HCT116 (cell line): Measurements from ENCODE around the gene COL23A1. TPM values are rescaled to one million over a fixed set of nuclear protein-coding genes. Genes with fewer than 3 reads are reported as not detected.

Experiments
- ATAC-seq: fragments of 200-7000 bp; cut with Tn5 transposase; 2 replicates; pipeline ENCODE4 v1.9.1; 2020; ENCODE audit warnings: mild to moderate bottlenecking, moderate library complexity
- BruUV-seq: library from RNA; stranded (reverse); fragments of 400-500 nt; replicated peaks from 2 replicates; lab custom pipeline; 2021; lab: Mats Ljungman, UMichigan
- CTCF ChIA-PET: fragments of 300-600 bp; sonication (Branson Sonifier 250); formaldehyde crosslinking; loops from one replicate; lab custom pipeline; 2021; ENCODE audit warnings: antibody characterized with exemption; lab: Charles Lee
- POLR2A ChIA-PET: fragments of 300-600, 350-600 bp; sonication (Branson Sonifier 250); formaldehyde crosslinking; loops from one replicate; lab custom pipeline; 2021; ENCODE audit warnings: antibody characterized with exemption; lab: Charles Lee
- RAD21 ChIA-PET, 2 experiments: fragments of 300-600 bp; sonication (Branson Sonifier 250); formaldehyde crosslinking; loops; one replicate each; lab custom pipeline; 2023; ENCODE audit warnings: low total read pairs in 2 of 2; ENCODE audit not compliant: uncharacterized antibody in 2 of 2, unreplicated experiment in 2 of 2, low non-redundant PET in 1 of 2; lab: Charles Lee
- DNase-seq: peaks from one replicate; pipeline ENCODE4 v3.0.0-alpha.2; 2010; ENCODE audit warnings: low read depth, low spot score
- H2AFZ ChIP-seq: fragments of 200-600 bp; shearing (Covaris generic), sonication (generic); 2 replicates; pipeline ENCODE4 v1.6.1; 2017; ENCODE audit warnings: low read depth, mixed run types, mixed read lengths, antibody characterized with exemption, low read length; ENCODE audit not compliant: poor library complexity, severe bottlenecking
- H3K27ac ChIP-seq: 2 replicates; pipeline ENCODE4 v1.5.1; 2012; ENCODE audit warnings: low read depth, low read length
- H3K27me3 ChIP-seq: fragments of 200-600 bp; sonication (generic); 2 replicates; pipeline ENCODE4 v1.6.1; 2016; ENCODE audit warnings: mixed run types, low read length, mixed read lengths; ENCODE audit not compliant: insufficient read depth
- H3K36me3 ChIP-seq, 2 experiments: fragments of 200-500 bp in 1 of 2; fragments of 200-600 bp in 1 of 2; sonication (Bioruptor generic) in 1 of 2; sonication (generic) in 1 of 2; 2 replicates each; pipeline versions ENCODE4 v1.5.1 to v1.6.1; 2014 to 2016; ENCODE audit warnings: low read length in 2 of 2, inconsistent platforms in 1 of 2, mixed read lengths in 1 of 2, mixed run types in 1 of 2; ENCODE audit not compliant: insufficient read depth in 2 of 2, control insufficient read depth in 1 of 2
- H3K4me1 ChIP-seq, 2 experiments: fragments of 200-600 bp in 1 of 2; sonication (generic) in 1 of 2; 2 replicates each; pipeline versions ENCODE4 v1.5.1 to v1.6.1; 2012 to 2017; ENCODE audit warnings: low read length in 2 of 2, inconsistent platforms in 1 of 2, mild to moderate bottlenecking in 1 of 2, mixed read lengths in 1 of 2, mixed run types in 1 of 2, moderate library complexity in 1 of 2; ENCODE audit not compliant: insufficient read depth in 2 of 2, control insufficient read depth in 1 of 2
- H3K4me2 ChIP-seq: fragments of 200-600 bp; sonication (generic); 2 replicates; pipeline ENCODE4 v1.6.1; 2017; ENCODE audit warnings: mixed run types, low read length, mixed read lengths
- H3K4me3 ChIP-seq, 2 experiments: fragments of 200-600 bp in 1 of 2; sonication (generic) in 1 of 2; replicated peaks in 1 of 2; 2 replicates each; pipeline ENCODE4 v1.5.1; 2011 to 2016; ENCODE audit warnings: low read length in 2 of 2, control low read depth in 1 of 2, low read depth in 1 of 2, mild to moderate bottlenecking in 1 of 2, mixed read lengths in 1 of 2, mixed run types in 1 of 2
- H3K79me2 ChIP-seq: fragments of 200-600 bp; sonication (generic); 2 replicates; pipeline ENCODE4 v1.6.1; 2017; ENCODE audit warnings: mild to moderate bottlenecking, mixed run types, low read length, moderate library complexity, mixed read lengths; ENCODE audit not compliant: insufficient read depth
- H3K9ac ChIP-seq: fragments of 200-600 bp; sonication (generic); 2 replicates; pipeline ENCODE4 v1.6.1; 2016; ENCODE audit warnings: low read length, mixed read lengths
- H3K9me2 ChIP-seq: fragments of 200-600 bp; sonication (generic), shearing (Covaris generic); 2 replicates; pipeline ENCODE4 v1.6.1; 2017; ENCODE audit warnings: mixed run types, mild to moderate bottlenecking, moderate library complexity; ENCODE audit not compliant: insufficient read depth
- H3K9me3 ChIP-seq, 2 experiments: fragments of 200-500 bp in 1 of 2; fragments of 200-600 bp in 1 of 2; sonication (Bioruptor generic) in 1 of 2; sonication (generic) in 1 of 2; 2 replicates each; pipeline ENCODE4 v1.6.1; 2014 to 2017; ENCODE audit warnings: low read length in 2 of 2, mixed read lengths in 2 of 2, inconsistent platforms in 1 of 2, low read depth in 1 of 2, mild to moderate bottlenecking in 1 of 2, mixed run types in 1 of 2, moderate library complexity in 1 of 2; ENCODE audit not compliant: control insufficient read depth in 1 of 2, insufficient read depth in 1 of 2
- H4K20me1 ChIP-seq: fragments of 200-600 bp; sonication (generic), shearing (Covaris generic); 2 replicates; pipeline ENCODE4 v1.6.1; 2017; ENCODE audit warnings: mixed run types, mild to moderate bottlenecking, moderate library complexity; ENCODE audit not compliant: insufficient read depth
- CEBPB ChIP-seq: IDR thresholded peaks from 2 replicates; pipeline ENCODE4 v1.6.1; 2012; ENCODE audit warnings: low read depth
- ELF1 ChIP-seq: IDR thresholded peaks from 2 replicates; pipeline ENCODE4 v1.6.1; 2012; ENCODE audit warnings: low read depth, borderline replicate concordance
- EZH2 ChIP-seq: fragments of 200-600 bp; sonication (generic); IDR thresholded peaks from 2 replicates; pipeline ENCODE4 v1.6.1; 2017; ENCODE audit warnings: antibody characterized with exemption, mixed run types
- FOSL1 ChIP-seq: IDR thresholded peaks from 2 replicates; pipeline ENCODE4 v1.6.1; 2012; ENCODE audit warnings: low read depth
- MAX ChIP-seq: IDR thresholded peaks from 2 replicates; pipeline ENCODE4 v1.6.1; 2012
- POLR2AphosphoS5 ChIP-seq: IDR thresholded peaks from 2 replicates; pipeline ENCODE4 v1.6.1; 2011; ENCODE audit warnings: mild to moderate bottlenecking, low read depth, low read length, moderate library complexity
- SIN3A ChIP-seq: IDR thresholded peaks from 2 replicates; pipeline ENCODE4 v1.6.1; 2012; ENCODE audit warnings: low read depth
- TCF7L2 ChIP-seq: IDR thresholded peaks from 2 replicates; pipeline ENCODE4 v1.7.0; 2011; ENCODE audit warnings: borderline replicate concordance, inconsistent platforms; ENCODE audit not compliant: insufficient read depth, insufficient read length; ENCODE audit errors: extremely low read depth
- YY1 ChIP-seq: IDR thresholded peaks from 2 replicates; pipeline ENCODE4 v1.6.1; 2011; ENCODE audit warnings: low read length, low read depth, moderate library complexity, mild to moderate bottlenecking; ENCODE audit not compliant: insufficient replicate concordance; ENCODE audit errors: extremely low read depth
- ZBTB33 ChIP-seq: IDR thresholded peaks from 2 replicates; pipeline ENCODE4 v1.6.1; 2011; ENCODE audit warnings: mild to moderate bottlenecking, low read length, moderate library complexity; ENCODE audit not compliant: insufficient replicate concordance; ENCODE audit errors: extremely low read depth
- intact Hi-C: fragments of 100-400 bp; cut with micrococcal nuclease; formaldehyde crosslinking; loops from 2 replicates; pipeline ENCODE4 v1.10.0; 2022
- total RNA-seq: library from RNA; stranded (reverse); gene quantifications from one replicate; pipeline ENCODE4 v1.2.1, GENCODE V29; 2021; ENCODE audit not compliant: unreplicated experiment
- TF ChIP-seq, protein P1 (sequence below): IDR thresholded peaks from 2 replicates; pipeline ENCODE4 v1.6.1; 2012
- TF ChIP-seq, protein P2 (sequence below): IDR thresholded peaks from 2 replicates; pipeline ENCODE4 v1.6.1; 2012; ENCODE audit warnings: low read depth

The COL23A1 gene
- total RNA-seq, 1 experiment from 2014 or later = not detected

- H3K27ac ChIP-seq = no peak overlapping the region
- no peaks in the 10 kb centered on the region for H3K9me2 ChIP-seq
- ATAC-seq (no peak), DNase-seq (no peak)
- no peak for TF ChIP-seq YY1
- H3K4me3 ChIP-seq = no peak overlapping the region
- peaks cover 60 to 63% of the 10 kb centered on the region in 2 experiments for H3K36me3 ChIP-seq
- no peaks in the 10 kb centered on the region; the same call in 1 of the 2 replicates for H4K20me1 ChIP-seq
- CTCF ChIA-PET = no interaction called here
- no peaks in the 10 kb centered on the region for H3K27me3 ChIP-seq
- H3K9ac ChIP-seq = no peak overlapping the region
- H3K9me3 ChIP-seq = no peaks in the 10 kb centered on the region
- RAD21 ChIA-PET = no interaction called here
- no peak overlapping the region for H3K4me2 ChIP-seq
- H2AFZ ChIP-seq = no peak overlapping the region
- POLR2A ChIA-PET = no interaction called here
- peaks cover 55% of the 10 kb centered on the region for H3K79me2 ChIP-seq
- H3K4me1 ChIP-seq = peaks cover 0 to under 1% of the 10 kb centered on the region in 2 experiments; a peak in 2 of 4 replicates
- no TSS peak for BruUV-seq
- intact Hi-C loops = no loop called here
Observed at GRCh38 chr5:178619390-178619789, 29.2 kb upstream of the COL23A1 start.

- DNase-seq (no peak), ATAC-seq (no peak)
- POLR2A ChIA-PET = no interaction called here
- peaks cover 7% of the 10 kb centered on the region; the same call in 1 of the 2 replicates for H3K79me2 ChIP-seq
- no peaks in the 10 kb centered on the region for H3K9me3 ChIP-seq
- H2AFZ ChIP-seq = no peak overlapping the region
- H3K9me2 ChIP-seq = no peaks in the 10 kb centered on the region
- RAD21 ChIA-PET = no interaction called here
- no peak overlapping the region for H3K27ac ChIP-seq
- intact Hi-C loops = no loop called here
- no peak for TF ChIP-seq FOSL1
- no peak for TF ChIP-seq POLR2AphosphoS5
- no peak for TF ChIP-seq ELF1
- no peak for TF ChIP-seq MAX
- TF ChIP-seq, protein P1, sequence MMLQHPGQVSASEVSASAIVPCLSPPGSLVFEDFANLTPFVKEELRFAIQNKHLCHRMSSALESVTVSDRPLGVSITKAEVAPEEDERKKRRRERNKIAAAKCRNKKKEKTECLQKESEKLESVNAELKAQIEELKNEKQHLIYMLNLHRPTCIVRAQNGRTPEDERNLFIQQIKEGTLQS = no peak
- no peak for TF ChIP-seq ZBTB33
- TF ChIP-seq EZH2 = no peak
- TF ChIP-seq YY1 = no peak
- no peak for TF ChIP-seq CEBPB
- TF ChIP-seq, protein P2, sequence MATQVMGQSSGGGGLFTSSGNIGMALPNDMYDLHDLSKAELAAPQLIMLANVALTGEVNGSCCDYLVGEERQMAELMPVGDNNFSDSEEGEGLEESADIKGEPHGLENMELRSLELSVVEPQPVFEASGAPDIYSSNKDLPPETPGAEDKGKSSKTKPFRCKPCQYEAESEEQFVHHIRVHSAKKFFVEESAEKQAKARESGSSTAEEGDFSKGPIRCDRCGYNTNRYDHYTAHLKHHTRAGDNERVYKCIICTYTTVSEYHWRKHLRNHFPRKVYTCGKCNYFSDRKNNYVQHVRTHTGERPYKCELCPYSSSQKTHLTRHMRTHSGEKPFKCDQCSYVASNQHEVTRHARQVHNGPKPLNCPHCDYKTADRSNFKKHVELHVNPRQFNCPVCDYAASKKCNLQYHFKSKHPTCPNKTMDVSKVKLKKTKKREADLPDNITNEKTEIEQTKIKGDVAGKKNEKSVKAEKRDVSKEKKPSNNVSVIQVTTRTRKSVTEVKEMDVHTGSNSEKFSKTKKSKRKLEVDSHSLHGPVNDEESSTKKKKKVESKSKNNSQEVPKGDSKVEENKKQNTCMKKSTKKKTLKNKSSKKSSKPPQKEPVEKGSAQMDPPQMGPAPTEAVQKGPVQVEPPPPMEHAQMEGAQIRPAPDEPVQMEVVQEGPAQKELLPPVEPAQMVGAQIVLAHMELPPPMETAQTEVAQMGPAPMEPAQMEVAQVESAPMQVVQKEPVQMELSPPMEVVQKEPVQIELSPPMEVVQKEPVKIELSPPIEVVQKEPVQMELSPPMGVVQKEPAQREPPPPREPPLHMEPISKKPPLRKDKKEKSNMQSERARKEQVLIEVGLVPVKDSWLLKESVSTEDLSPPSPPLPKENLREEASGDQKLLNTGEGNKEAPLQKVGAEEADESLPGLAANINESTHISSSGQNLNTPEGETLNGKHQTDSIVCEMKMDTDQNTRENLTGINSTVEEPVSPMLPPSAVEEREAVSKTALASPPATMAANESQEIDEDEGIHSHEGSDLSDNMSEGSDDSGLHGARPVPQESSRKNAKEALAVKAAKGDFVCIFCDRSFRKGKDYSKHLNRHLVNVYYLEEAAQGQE = no peak
- TF ChIP-seq SIN3A = no peak
- TF ChIP-seq TCF7L2 = no peak
- TF ChIP-seq, all 23 proteins: peak for 0
- H3K4me3 ChIP-seq = no peak overlapping the region
- BruUV-seq = no TSS peak
- no peaks in the 10 kb centered on the region; the same call in 1 of the 2 replicates for H4K20me1 ChIP-seq
- H3K36me3 ChIP-seq = peaks cover 45 to 49% of the 10 kb centered on the region in 2 experiments
- no peak overlapping the region for H3K4me2 ChIP-seq
- H3K27me3 ChIP-seq = no peaks in the 10 kb centered on the region
- H3K9ac ChIP-seq = no peak overlapping the region
- H3K4me1 ChIP-seq = no peaks in the 10 kb centered on the region
- CTCF ChIA-PET = no interaction called here
Observed at GRCh38 chr5:178612299-178612698, 22.1 kb upstream of the COL23A1 start.
